ENCODE measurements around the gene DNAJC10. TPM values are rescaled to one million over a fixed set of nuclear protein-coding genes. Genes with fewer than 3 reads are reported as not detected.

DNAJC10 gene
- total RNA-seq, 2 donors from 2014 or later: 72.0 to 75.6 TPM

DNA sequence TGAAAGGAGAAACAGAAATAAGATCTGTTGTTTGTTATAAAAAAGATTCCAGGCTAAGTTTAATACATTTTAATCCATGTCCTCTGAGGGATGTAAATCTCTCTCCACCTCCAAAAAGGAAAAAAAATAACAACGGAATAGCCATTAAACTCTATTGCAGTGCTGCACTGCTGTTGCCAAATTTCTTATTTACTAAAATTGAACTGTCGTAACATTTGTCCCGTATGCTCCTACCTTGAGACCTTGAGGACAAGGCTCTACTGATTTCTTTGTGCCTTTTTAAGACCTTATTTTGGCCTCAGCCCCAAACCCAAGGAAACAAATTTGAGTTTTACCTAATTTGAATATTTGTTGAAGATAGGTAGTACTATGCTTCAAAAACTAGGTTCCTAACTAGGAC, 94.0 kb downstream of the DNAJC10 start:
- ATAC-seq (ENCODE audit: insufficient number of reproducible peaks, low FRiP score, low read depth) (no peak), DNase-seq (ENCODE audit: low spot score) (no peak)
- H3K27ac ChIP-seq: no peak overlapping the region
- H3K36me3 ChIP-seq: no peaks in the 10 kb centered on the region
- H3K27me3 ChIP-seq (replicated peaks; ENCODE audit: insufficient read depth): no peaks in the 10 kb centered on the region
- TF ChIP-seq, protein P1, sequence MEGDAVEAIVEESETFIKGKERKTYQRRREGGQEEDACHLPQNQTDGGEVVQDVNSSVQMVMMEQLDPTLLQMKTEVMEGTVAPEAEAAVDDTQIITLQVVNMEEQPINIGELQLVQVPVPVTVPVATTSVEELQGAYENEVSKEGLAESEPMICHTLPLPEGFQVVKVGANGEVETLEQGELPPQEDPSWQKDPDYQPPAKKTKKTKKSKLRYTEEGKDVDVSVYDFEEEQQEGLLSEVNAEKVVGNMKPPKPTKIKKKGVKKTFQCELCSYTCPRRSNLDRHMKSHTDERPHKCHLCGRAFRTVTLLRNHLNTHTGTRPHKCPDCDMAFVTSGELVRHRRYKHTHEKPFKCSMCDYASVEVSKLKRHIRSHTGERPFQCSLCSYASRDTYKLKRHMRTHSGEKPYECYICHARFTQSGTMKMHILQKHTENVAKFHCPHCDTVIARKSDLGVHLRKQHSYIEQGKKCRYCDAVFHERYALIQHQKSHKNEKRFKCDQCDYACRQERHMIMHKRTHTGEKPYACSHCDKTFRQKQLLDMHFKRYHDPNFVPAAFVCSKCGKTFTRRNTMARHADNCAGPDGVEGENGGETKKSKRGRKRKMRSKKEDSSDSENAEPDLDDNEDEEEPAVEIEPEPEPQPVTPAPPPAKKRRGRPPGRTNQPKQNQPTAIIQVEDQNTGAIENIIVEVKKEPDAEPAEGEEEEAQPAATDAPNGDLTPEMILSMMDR (IDR thresholded peaks at IDR 0.05): no peak
- no peaks in the 10 kb centered on the region for H3K9me3 ChIP-seq
- H3K4me1 ChIP-seq (ENCODE audit: control insufficient read depth in 1 of 2, low read depth in 2 of 2): no peaks in the 10 kb centered on the region
- H3K4me3 ChIP-seq: no peak overlapping the region

DNA sequence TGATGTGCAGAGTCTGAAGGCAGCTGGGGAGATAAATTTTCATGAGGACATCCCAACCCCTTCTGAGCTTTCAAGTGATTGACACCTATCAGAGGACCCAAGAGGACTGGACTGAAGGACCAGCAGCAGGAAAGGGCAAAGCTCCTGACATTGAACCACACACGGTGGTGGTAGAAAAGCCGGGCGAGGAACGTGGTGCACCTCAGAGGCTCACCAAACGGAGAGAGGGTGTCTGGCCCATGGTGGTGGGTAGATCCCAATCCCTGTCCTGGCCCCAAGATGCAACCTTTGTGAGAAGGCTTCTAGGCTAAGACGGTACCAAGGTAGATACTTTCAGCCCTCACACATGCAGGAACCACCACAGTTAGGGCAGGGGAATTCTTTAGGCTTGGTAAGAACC, 98.3 kb downstream of the DNAJC10 start:
- H3K4me3 ChIP-seq: no peak overlapping the region
- no peaks in the 10 kb centered on the region for H3K27me3 ChIP-seq (replicated peaks; ENCODE audit: insufficient read depth)
- no peak overlapping the region for H3K27ac ChIP-seq
- TF ChIP-seq, protein P1 (IDR thresholded peaks at IDR 0.05): no peak
- H3K36me3 ChIP-seq: no peaks in the 10 kb centered on the region
- H3K4me1 ChIP-seq (ENCODE audit: control insufficient read depth in 1 of 2, low read depth in 2 of 2): peaks cover 8 to 26% of the 10 kb centered on the region in 2 donors
- no peak for DNase-seq (ENCODE audit: low spot score)
- H3K9me3 ChIP-seq: no peaks in the 10 kb centered on the region
- no peak for ATAC-seq (ENCODE audit: insufficient number of reproducible peaks, low FRiP score, low read depth)

DNA sequence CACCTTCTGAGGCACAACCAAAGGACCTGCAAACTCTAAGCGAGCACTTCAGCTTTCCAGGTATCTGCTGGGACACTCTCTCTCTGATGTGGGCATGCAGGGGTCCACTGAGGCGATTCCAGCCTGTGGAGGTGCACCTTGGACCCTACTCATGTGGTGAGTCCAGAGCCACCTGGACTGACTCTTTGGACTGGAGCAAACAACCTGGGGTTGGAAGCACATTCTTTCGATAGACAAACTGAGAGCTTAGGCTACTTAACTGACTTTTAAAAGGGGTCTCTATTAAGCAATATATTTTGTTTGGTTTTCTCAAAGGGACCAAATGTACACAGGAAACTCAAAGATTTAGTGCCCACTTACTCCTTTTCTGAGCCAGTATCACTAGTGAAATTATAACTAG, 98.7 kb downstream of the DNAJC10 start:
- no peak overlapping the region for H3K4me3 ChIP-seq

DNA sequence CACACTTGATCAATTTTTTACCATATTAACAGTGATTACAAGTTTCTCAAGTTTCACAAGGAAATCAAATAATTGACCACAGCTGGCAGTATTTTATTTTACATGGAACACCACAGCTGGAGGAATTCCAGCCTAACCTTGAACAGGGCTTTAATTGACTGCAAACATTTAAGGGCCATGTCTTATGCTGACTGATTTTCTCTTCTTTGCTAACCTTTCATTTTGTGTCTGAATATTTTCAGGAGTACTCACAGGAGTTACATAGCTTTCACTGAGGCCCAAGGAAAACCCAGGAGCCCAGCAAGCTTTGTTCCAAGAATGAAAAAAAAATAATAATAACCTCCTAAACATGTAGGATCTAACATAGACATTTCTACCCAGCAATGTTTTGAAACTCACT, 100.8 kb downstream of the DNAJC10 start:
- H3K4me1 ChIP-seq (ENCODE audit: control insufficient read depth in 1 of 2, low read depth in 2 of 2): peaks cover 8 to 26% of the 10 kb centered on the region in 2 donors
- H3K27me3 ChIP-seq (replicated peaks; ENCODE audit: insufficient read depth): no peaks in the 10 kb centered on the region
- TF ChIP-seq, protein P1 (IDR thresholded peaks at IDR 0.05): no peak
- no peak overlapping the region for H3K4me3 ChIP-seq
- no peaks in the 10 kb centered on the region for H3K9me3 ChIP-seq
- ATAC-seq (ENCODE audit: insufficient number of reproducible peaks, low FRiP score, low read depth) (no peak), DNase-seq (ENCODE audit: low spot score) (no peak)
- peak overlapping the region in 1 of 2 donors; percentile 1 for H3K27ac ChIP-seq
- no peaks in the 10 kb centered on the region for H3K36me3 ChIP-seq

More for the DNA sequence above, 98.7 kb downstream of the DNAJC10 start:
- TF ChIP-seq, protein P1 (IDR thresholded peaks at IDR 0.05): no peak
- ATAC-seq (ENCODE audit: insufficient number of reproducible peaks, low FRiP score, low read depth): no peak
- H3K4me1 ChIP-seq (ENCODE audit: control insufficient read depth in 1 of 2, low read depth in 2 of 2): peaks cover 8 to 26% of the 10 kb centered on the region in 2 donors
- DNase-seq (ENCODE audit: low spot score): no peak
- no peaks in the 10 kb centered on the region for H3K36me3 ChIP-seq
- H3K27ac ChIP-seq: no peak overlapping the region
- H3K27me3 ChIP-seq (replicated peaks; ENCODE audit: insufficient read depth): no peaks in the 10 kb centered on the region
- no peaks in the 10 kb centered on the region for H3K9me3 ChIP-seq

DNA sequence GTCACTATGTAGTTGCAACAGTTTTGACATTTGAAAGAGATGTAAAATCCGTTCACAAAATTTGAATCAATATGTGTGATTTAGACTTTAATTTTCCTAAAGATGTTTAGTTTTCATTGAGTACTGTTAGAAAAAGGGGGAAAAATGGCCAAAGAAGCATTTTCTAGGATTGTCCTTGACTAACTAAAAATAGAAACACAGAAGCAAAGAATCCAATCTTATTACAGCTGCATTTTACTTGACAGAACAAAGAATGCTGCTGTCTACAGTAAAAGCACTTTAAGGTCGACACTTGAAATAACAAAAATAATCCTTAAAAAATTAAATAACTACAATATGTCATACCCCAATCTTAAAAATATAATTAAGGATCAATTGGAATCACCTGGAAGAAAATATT, 101.5 kb downstream of the DNAJC10 start:
- TF ChIP-seq, protein P1 (IDR thresholded peaks at IDR 0.05): no peak
- H3K27me3 ChIP-seq (replicated peaks; ENCODE audit: insufficient read depth): no peaks in the 10 kb centered on the region
- peaks cover 8 to 26% of the 10 kb centered on the region in 2 donors for H3K4me1 ChIP-seq (ENCODE audit: control insufficient read depth in 1 of 2, low read depth in 2 of 2)
- DNase-seq (ENCODE audit: low spot score) (no peak), ATAC-seq (ENCODE audit: insufficient number of reproducible peaks, low FRiP score, low read depth) (no peak)
- H3K36me3 ChIP-seq: no peaks in the 10 kb centered on the region
- no peaks in the 10 kb centered on the region for H3K9me3 ChIP-seq
- no peak overlapping the region for H3K4me3 ChIP-seq
- no peak overlapping the region for H3K27ac ChIP-seq

All from thoracic aorta (tissue), 2 donors.